ENCODE data around the gene HPN.

DNA sequence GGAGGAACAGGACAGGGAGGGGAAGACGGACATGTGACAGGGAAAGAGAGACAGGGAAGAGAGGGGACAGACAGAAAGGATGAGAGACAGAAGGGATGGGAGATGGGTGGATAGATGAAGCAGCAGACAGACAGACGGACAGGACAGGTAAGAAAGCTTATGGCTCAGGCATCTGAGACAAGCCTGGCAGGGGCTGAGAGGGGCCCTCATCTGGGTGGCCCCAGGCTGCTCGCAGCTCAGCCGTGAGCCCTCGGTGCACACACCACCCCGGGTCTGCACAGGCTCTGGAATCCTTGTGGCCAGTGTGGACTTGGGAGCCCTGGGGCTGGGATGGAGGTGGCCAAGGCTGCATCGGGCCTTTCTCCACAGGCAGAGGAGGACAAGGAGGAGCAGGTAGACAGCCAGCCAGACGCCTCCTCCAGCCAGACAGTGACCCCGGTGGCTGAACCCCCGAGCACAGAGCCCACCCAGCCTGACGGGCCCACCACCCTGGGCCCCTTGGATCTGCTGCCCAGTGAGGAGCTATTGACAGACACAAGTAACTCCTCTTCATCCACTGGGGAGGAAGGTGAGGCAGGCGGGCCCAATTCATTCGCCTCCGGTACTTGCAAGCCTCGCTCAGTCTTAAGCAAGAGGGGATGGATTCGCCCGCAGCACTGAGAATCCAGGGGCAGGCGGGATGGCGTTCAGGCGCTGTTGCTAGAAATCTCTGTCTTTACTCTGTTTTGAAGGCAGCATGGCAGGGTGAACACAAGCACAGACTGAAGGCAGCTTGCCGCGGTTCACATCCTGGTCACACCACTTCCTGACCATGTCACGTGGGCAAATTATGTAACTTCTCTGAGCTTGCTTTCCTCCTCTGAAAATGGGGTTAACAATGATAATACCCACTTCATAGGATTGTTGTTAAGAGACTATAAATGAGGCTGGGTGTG, 27.4 kb upstream of the HPN start:
- TF ChIP-seq, protein P1, sequence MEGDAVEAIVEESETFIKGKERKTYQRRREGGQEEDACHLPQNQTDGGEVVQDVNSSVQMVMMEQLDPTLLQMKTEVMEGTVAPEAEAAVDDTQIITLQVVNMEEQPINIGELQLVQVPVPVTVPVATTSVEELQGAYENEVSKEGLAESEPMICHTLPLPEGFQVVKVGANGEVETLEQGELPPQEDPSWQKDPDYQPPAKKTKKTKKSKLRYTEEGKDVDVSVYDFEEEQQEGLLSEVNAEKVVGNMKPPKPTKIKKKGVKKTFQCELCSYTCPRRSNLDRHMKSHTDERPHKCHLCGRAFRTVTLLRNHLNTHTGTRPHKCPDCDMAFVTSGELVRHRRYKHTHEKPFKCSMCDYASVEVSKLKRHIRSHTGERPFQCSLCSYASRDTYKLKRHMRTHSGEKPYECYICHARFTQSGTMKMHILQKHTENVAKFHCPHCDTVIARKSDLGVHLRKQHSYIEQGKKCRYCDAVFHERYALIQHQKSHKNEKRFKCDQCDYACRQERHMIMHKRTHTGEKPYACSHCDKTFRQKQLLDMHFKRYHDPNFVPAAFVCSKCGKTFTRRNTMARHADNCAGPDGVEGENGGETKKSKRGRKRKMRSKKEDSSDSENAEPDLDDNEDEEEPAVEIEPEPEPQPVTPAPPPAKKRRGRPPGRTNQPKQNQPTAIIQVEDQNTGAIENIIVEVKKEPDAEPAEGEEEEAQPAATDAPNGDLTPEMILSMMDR (IDR thresholded peaks at IDR 0.05; ENCODE audit: borderline replicate concordance, extremely low read depth, low read length, poor library complexity, severe bottlenecking) = no peak
- no peak for TF ChIP-seq EZH2 (IDR thresholded peaks at IDR 0.05; ENCODE audit: borderline replicate concordance, low read depth, low read length, severe bottlenecking)

All from DND-41 (cell line).